ENCODE results near the gene CMTM4. TPM values are rescaled to one million over a fixed set of nuclear protein-coding genes. Genes with fewer than 3 reads are reported as not detected.

Gene CMTM4
- total and polyA plus RNA-seq, 2 donors (not counting 1 experiment from before 2014, with no cell fraction given) = 0.06 to 0.59 TPM

- TF ChIP-seq EZH2 (IDR thresholded peaks at IDR 0.05; ENCODE audit: borderline replicate concordance, insufficient read depth, low read depth, low read length, poor library complexity, severe bottlenecking) (no peak), CTCF (IDR thresholded peaks at IDR 0.05) (no peak)
- ATAC-seq (ENCODE audit: low read depth) = no peak
- H2AFZ ChIP-seq (ENCODE audit: insufficient read depth, low read depth, low read length, poor library complexity, severe bottlenecking) = no peak overlapping the region
- Mint-ChIP-seq H3K27me3 (peaks cover 8% of the 10 kb centered on the region), H3K4me3 (no peak overlapping the region), H3K9me3 (ENCODE audit: insufficient read depth) (no peaks in the 10 kb centered on the region), H3K27ac (no peak overlapping the region), H3K4me1 (peaks cover 7% of the 10 kb centered on the region)
- intact Hi-C loops (cut with micrococcal nuclease) = no loop called here
- no peaks in the 10 kb centered on the region for H3K36me3 ChIP-seq (replicated peaks in 1 of 2; ENCODE audit: control extremely low read depth in 1 of 2, control insufficient read depth in 1 of 2, extremely low read depth in 1 of 2, insufficient read depth in 2 of 2, low read length in 1 of 2)
- POLR2A ChIA-PET = no interaction called here
- H3K27ac ChIP-seq (ENCODE audit: low read length in 2 of 2) = no peak overlapping the region
- H3K4me2 ChIP-seq (replicated peaks; ENCODE audit: low read depth, low read length, poor library complexity, severe bottlenecking) = no peak overlapping the region
- no peaks in the 10 kb centered on the region for H4K20me1 ChIP-seq (ENCODE audit: control insufficient read depth, insufficient read depth, low read length, poor library complexity, severe bottlenecking)
- no peak overlapping the region for H3K9ac ChIP-seq (ENCODE audit: low read length)
- DNase-seq = no peak
- peaks cover 5 to 7% of the 10 kb centered on the region in 2 donors for H3K4me1 ChIP-seq (ENCODE audit: control insufficient read depth in 2 of 2, insufficient read depth in 2 of 2, low read length in 2 of 2)
- H3K79me2 ChIP-seq (ENCODE audit: control insufficient read depth, insufficient read depth, low read length) = no peaks in the 10 kb centered on the region
- peaks cover 0 to 24% (median 8%) of the 10 kb centered on the region in 4 experiments for H3K27me3 ChIP-seq (replicated peaks in 1 of 4; ENCODE audit: control extremely low read depth in 1 of 4, control insufficient read depth in 3 of 4, insufficient read depth in 4 of 4, low read length in 3 of 4)
- no CpG with 5 or more reads among the region's 2 CpGs for WGBS (ENCODE audit: insufficient coverage)
- H3K4me3 ChIP-seq (ENCODE audit: control extremely low read depth in 1 of 5, extremely low read depth in 1 of 5, insufficient read depth in 1 of 5, low read depth in 2 of 5, low read length in 4 of 5) = no peak overlapping the region
- no peaks in the 10 kb centered on the region for H3K9me3 ChIP-seq (ENCODE audit: control extremely low read depth in 1 of 3, control insufficient read depth in 2 of 3, insufficient read depth in 1 of 3, low read length in 2 of 3)
- CTCF ChIA-PET = no interaction called here
Observed at GRCh38 chr16:66701516-66701915, 5.0 kb upstream of the CMTM4 start.

- no peak overlapping the region for H2AFZ ChIP-seq (ENCODE audit: insufficient read depth, low read depth, low read length, poor library complexity, severe bottlenecking)
- DNase-seq (no peak), ATAC-seq (ENCODE audit: low read depth) (no peak)
- peaks cover 0 to 19% (median 7%) of the 10 kb centered on the region in 4 experiments for H3K27me3 ChIP-seq (replicated peaks in 1 of 4; ENCODE audit: control extremely low read depth in 1 of 4, control insufficient read depth in 3 of 4, insufficient read depth in 4 of 4, low read length in 3 of 4)
- peaks cover 7% of the 10 kb centered on the region for H3K4me1 Mint-ChIP-seq
- H3K4me1 ChIP-seq (ENCODE audit: control insufficient read depth in 2 of 2, insufficient read depth in 2 of 2, low read length in 2 of 2) = peaks cover 6 to 7% of the 10 kb centered on the region in 2 donors
- H3K79me2 ChIP-seq (ENCODE audit: control insufficient read depth, insufficient read depth, low read length) = no peaks in the 10 kb centered on the region
- H4K20me1 ChIP-seq (ENCODE audit: control insufficient read depth, insufficient read depth, low read length, poor library complexity, severe bottlenecking) = no peaks in the 10 kb centered on the region
- H3K9me3 ChIP-seq (ENCODE audit: control extremely low read depth in 1 of 3, control insufficient read depth in 2 of 3, insufficient read depth in 1 of 3, low read length in 2 of 3) = no peaks in the 10 kb centered on the region
- H3K27ac ChIP-seq (ENCODE audit: low read length in 2 of 2) = no peak overlapping the region
- WGBS (ENCODE audit: insufficient coverage) = 82% methylated on average over 2 of the region's 2 CpGs
- no peak overlapping the region for H3K4me2 ChIP-seq (replicated peaks; ENCODE audit: low read depth, low read length, poor library complexity, severe bottlenecking)
- no peaks in the 10 kb centered on the region for H3K36me3 ChIP-seq (replicated peaks in 1 of 2; ENCODE audit: control extremely low read depth in 1 of 2, control insufficient read depth in 1 of 2, extremely low read depth in 1 of 2, insufficient read depth in 2 of 2, low read length in 1 of 2)
- no peak overlapping the region for H3K4me3 Mint-ChIP-seq
- H3K9ac ChIP-seq (ENCODE audit: low read length) = no peak overlapping the region
- H3K27ac Mint-ChIP-seq = no peak overlapping the region
- H3K9me3 Mint-ChIP-seq (ENCODE audit: insufficient read depth) = no peaks in the 10 kb centered on the region
- ChIA-PET CTCF (no interaction called here), POLR2A (no interaction called here)
- intact Hi-C loops (cut with micrococcal nuclease) = no loop called here
- H3K4me3 ChIP-seq (ENCODE audit: control extremely low read depth in 1 of 5, extremely low read depth in 1 of 5, insufficient read depth in 1 of 5, low read depth in 2 of 5, low read length in 4 of 5) = no peak overlapping the region
- TF ChIP-seq CTCF (IDR thresholded peaks at IDR 0.05) (no peak), EZH2 (IDR thresholded peaks at IDR 0.05; ENCODE audit: borderline replicate concordance, insufficient read depth, low read depth, low read length, poor library complexity, severe bottlenecking) (no peak)
- peaks cover 7% of the 10 kb centered on the region for H3K27me3 Mint-ChIP-seq
Observed at GRCh38 chr16:66701026-66701425, 4.5 kb upstream of the CMTM4 start.

Measured in B cell (primary cell).